Stimulated activated CD4-positive, alpha-beta T cell treated with anti-CD3 and anti-CD28 coated beads, Interleukin-1b, Interleukin-23, amount 100 ng/mL, for 1 hour (primary cell): ENCODE data around the gene POLD4.

ENCODE experiments used
- DNase-seq, 2 donors: peaks; one replicate each; pipeline ENCODE4 v3.0.0-alpha.2; 2020; ENCODE audit warnings: low read depth in 2 of 2

Gene POLD4

GRCh38 chr11:67317888-67318555 is 35.3 kb downstream of the POLD4 start:
- DNase-seq, result no peak

GRCh38 chr11:67317205-67317887 is 36.0 kb downstream of the POLD4 start:
- DNase-seq, result peak; percentile 96 to 98

GRCh38 chr11:67316882-67317204 is 36.5 kb downstream of the POLD4 start:
- DNase-seq, result no peak

- DNase-seq, result no peak
Measured at GRCh38 chr11:67315325-67315909, 37.9 kb downstream of the POLD4 start.

- DNase-seq, result no peak
Measured at GRCh38 chr11:67314218-67314617, 39.1 kb downstream of the POLD4 start.

GRCh38 chr11:67313125-67313890 is 40.0 kb downstream of the POLD4 start:
- DNase-seq, result no peak

- DNase-seq, result peak in 1 of 2 donors; percentile 34
Measured at GRCh38 chr11:67312187-67313021, 40.9 kb downstream of the POLD4 start.

GRCh38 chr11:67311556-67312082 is 41.7 kb downstream of the POLD4 start:
- no peak for DNase-seq

- no peak for DNase-seq
Measured at GRCh38 chr11:67311051-67311555, 42.2 kb downstream of the POLD4 start.

- no peak for DNase-seq
Measured at GRCh38 chr11:67310246-67311050, 42.9 kb downstream of the POLD4 start.

GRCh38 chr11:67309661-67310061 is 43.7 kb downstream of the POLD4 start:
- no peak for DNase-seq

GRCh38 chr11:67309166-67309565 is 44.2 kb downstream of the POLD4 start:
- DNase-seq, result no peak

GRCh38 chr11:67308031-67308866 is 45.1 kb downstream of the POLD4 start:
- no peak for DNase-seq

GRCh38 chr11:67307545-67308001 is 45.8 kb downstream of the POLD4 start:
- no peak for DNase-seq

- no peak for DNase-seq
Measured at GRCh38 chr11:67306769-67307544, 46.4 kb downstream of the POLD4 start.

- no peak for DNase-seq
Measured at GRCh38 chr11:67304511-67305113, 48.7 kb downstream of the POLD4 start.

GRCh38 chr11:67303835-67304411 is 49.4 kb downstream of the POLD4 start:
- DNase-seq, result no peak
